HG02763 (cell line): ENCODE measurements around the gene ECE1.

ENCODE experiments used
- ATAC-seq: cut with Tn5 transposase; IDR thresholded peaks from one replicate; pipeline ENCODE4 v1.9.1; 2021; ENCODE audit warnings: mild to moderate bottlenecking, moderate library complexity; ENCODE audit not compliant: unreplicated experiment

The ECE1 gene

GRCh38 chr1:21289700-21290545, at the start of gene ECE1:
TSS of gene ECE1 (minus strand) at chr1:21290463. CDS start at chr1:21290414, 49 bp downstream.
- no peak for ATAC-seq

GRCh38 chr1:21339356-21340229, 49.3 kb upstream of the ECE1 start:
- no peak for ATAC-seq

- ATAC-seq = no peak
These were observed 48.5 kb upstream of the ECE1 start for GRCh38 chr1:21338573-21339355.

- ATAC-seq = no peak
These were observed 47.8 kb upstream of the ECE1 start for GRCh38 chr1:21337928-21338572.

GRCh38 chr1:21337454-21337927, 47.2 kb upstream of the ECE1 start:
- no peak for ATAC-seq

GRCh38 chr1:21337010-21337437, 46.8 kb upstream of the ECE1 start:
- ATAC-seq = no peak

- no peak for ATAC-seq
These were observed 45.5 kb upstream of the ECE1 start for GRCh38 chr1:21335750-21336224.

- ATAC-seq = no peak
These were observed 44.9 kb upstream of the ECE1 start for GRCh38 chr1:21335088-21335691.

- ATAC-seq = peak; percentile 71
These were observed 44.2 kb upstream of the ECE1 start for GRCh38 chr1:21334214-21335087.

GRCh38 chr1:21333824-21334213, 43.6 kb upstream of the ECE1 start:
- no peak for ATAC-seq

GRCh38 chr1:21332554-21333311, 42.5 kb upstream of the ECE1 start:
- no peak for ATAC-seq

- ATAC-seq = no peak
These were observed 41.7 kb upstream of the ECE1 start for GRCh38 chr1:21331752-21332478.

- ATAC-seq = no peak
These were observed 40.3 kb upstream of the ECE1 start for GRCh38 chr1:21330544-21330943.

- no peak for ATAC-seq
These were observed 39.1 kb upstream of the ECE1 start for GRCh38 chr1:21329209-21329844.

GRCh38 chr1:21327566-21328323, 37.5 kb upstream of the ECE1 start:
- ATAC-seq = no peak

GRCh38 chr1:21326861-21327344, 36.6 kb upstream of the ECE1 start:
- no peak for ATAC-seq
